GM12874 (cell line): ENCODE measurements around the gene PRKD1.

Source experiments
- CTCF ChIP-seq: IDR thresholded peaks from 2 replicates; pipeline ENCODE4 v1.5.1; 2011; ENCODE audit warnings: low read depth, mild to moderate bottlenecking, control low read depth, low read length, moderate library complexity; ENCODE audit not compliant: insufficient read depth

The PRKD1 gene

GRCh38 chr14:29898470-29898869 is 29.2 kb downstream of the PRKD1 start:
- TF ChIP-seq CTCF: no peak

- no peak for TF ChIP-seq CTCF
Measured at GRCh38 chr14:29897181-29897580, 30.5 kb downstream of the PRKD1 start.

- TF ChIP-seq CTCF: no peak
Measured at GRCh38 chr14:29896354-29896821, 31.3 kb downstream of the PRKD1 start.

GRCh38 chr14:29895591-29896083 is 32.0 kb downstream of the PRKD1 start:
- no peak for TF ChIP-seq CTCF

GRCh38 chr14:29893989-29894388 is 33.7 kb downstream of the PRKD1 start:
- TF ChIP-seq CTCF: no peak

- TF ChIP-seq CTCF: no peak
Measured at GRCh38 chr14:29892327-29892726, 35.3 kb downstream of the PRKD1 start.

- TF ChIP-seq CTCF: no peak
Measured at GRCh38 chr14:29885988-29886387, 41.7 kb downstream of the PRKD1 start.

- no peak for TF ChIP-seq CTCF
Measured at GRCh38 chr14:29868000-29868399, 59.6 kb downstream of the PRKD1 start.
